ENCODE measurements around the gene DAPL1.

The DAPL1 gene

GRCh38 chr2:158817588-158817987 lies 22.5 kb downstream of the DAPL1 start:
- no CpG with 5 or more reads among the region's 3 CpGs for WGBS (ENCODE audit: extremely low coverage, insufficient coverage, insufficient read length)
- Histone ChIP-seq H3K79me2 (ENCODE audit: control insufficient read depth, insufficient read depth, low read length, poor library complexity) (no peaks in the 10 kb centered on the region), H3K18ac (ENCODE audit: low read length) (no peak overlapping the region), H4K12ac (ENCODE audit: low read depth, low read length) (no peak overlapping the region), H3K9ac (ENCODE audit: low read length) (no peak overlapping the region), H2BK120ac (ENCODE audit: insufficient read depth, low read length, poor library complexity) (no peak overlapping the region), H3K9me3 (ENCODE audit: insufficient read depth, low read depth, low read length) (no peaks in the 10 kb centered on the region), H3K4me2 (ENCODE audit: low read length) (no peak overlapping the region), H3K4me1 (ENCODE audit: control insufficient read depth in 1 of 2, insufficient read depth in 2 of 2, low read length in 2 of 2) (no peaks in the 10 kb centered on the region), H3K14ac (ENCODE audit: low read length) (no peak overlapping the region), H2AFZ (ENCODE audit: insufficient read depth, low read length, poor library complexity) (no peak overlapping the region), H3K4ac (ENCODE audit: low read depth, low read length) (no peak overlapping the region), H2AK5ac (ENCODE audit: low read length) (no peak overlapping the region), H4K91ac (ENCODE audit: low read depth, low read length) (no peak overlapping the region), H2BK5ac (ENCODE audit: low read depth, low read length, poor library complexity) (no peak overlapping the region), H3K23ac (ENCODE audit: low read length) (no peak overlapping the region), H2BK12ac (ENCODE audit: low read length) (no peak overlapping the region), H3K27ac (ENCODE audit: low read depth, low read length) (no peak overlapping the region), H3K36me3 (ENCODE audit: control insufficient read depth in 1 of 2, insufficient read depth in 2 of 2, low read length in 2 of 2) (no peaks in the 10 kb centered on the region), H3K79me1 (ENCODE audit: low read length) (no peaks in the 10 kb centered on the region), H3K27me3 (ENCODE audit: insufficient read depth, low read length) (no peaks in the 10 kb centered on the region), H3K4me3 (ENCODE audit: low read depth, low read length) (no peak overlapping the region), H4K8ac (ENCODE audit: low read depth, low read length) (no peak overlapping the region)
- peak in 1 of 2 donors; percentile 27 for DNase-seq

- Histone ChIP-seq H3K4me3 (ENCODE audit: low read depth, low read length) (no peak overlapping the region), H3K4me2 (ENCODE audit: low read length) (no peak overlapping the region), H3K18ac (ENCODE audit: low read length) (no peak overlapping the region), H4K12ac (ENCODE audit: low read depth, low read length) (no peak overlapping the region), H3K79me2 (ENCODE audit: control insufficient read depth, insufficient read depth, low read length, poor library complexity) (no peaks in the 10 kb centered on the region), H2AK5ac (ENCODE audit: low read length) (no peak overlapping the region), H2BK12ac (ENCODE audit: low read length) (no peak overlapping the region), H4K8ac (ENCODE audit: low read depth, low read length) (no peak overlapping the region), H2BK120ac (ENCODE audit: insufficient read depth, low read length, poor library complexity) (no peak overlapping the region), H2AFZ (ENCODE audit: insufficient read depth, low read length, poor library complexity) (no peak overlapping the region), H4K91ac (ENCODE audit: low read depth, low read length) (no peak overlapping the region), H3K79me1 (ENCODE audit: low read length) (no peaks in the 10 kb centered on the region), H3K14ac (ENCODE audit: low read length) (no peak overlapping the region), H3K9me3 (ENCODE audit: insufficient read depth, low read depth, low read length) (no peaks in the 10 kb centered on the region), H3K27ac (ENCODE audit: low read depth, low read length) (no peak overlapping the region), H2BK5ac (ENCODE audit: low read depth, low read length, poor library complexity) (no peak overlapping the region), H3K9ac (ENCODE audit: low read length) (no peak overlapping the region), H3K4ac (ENCODE audit: low read depth, low read length) (no peak overlapping the region), H3K27me3 (ENCODE audit: insufficient read depth, low read length) (no peaks in the 10 kb centered on the region), H3K4me1 (ENCODE audit: control insufficient read depth in 1 of 2, insufficient read depth in 2 of 2, low read length in 2 of 2) (no peaks in the 10 kb centered on the region), H3K23ac (ENCODE audit: low read length) (no peak overlapping the region), H3K36me3 (ENCODE audit: control insufficient read depth in 1 of 2, insufficient read depth in 2 of 2, low read length in 2 of 2) (no peaks in the 10 kb centered on the region)
- peak in 1 of 2 donors; percentile 15 for DNase-seq
- no CpG with 5 or more reads among the region's 3 CpGs for WGBS (ENCODE audit: extremely low coverage, insufficient coverage, insufficient read length)
These were observed 23.4 kb downstream of the DAPL1 start for GRCh38 chr2:158818511-158818910.

- Histone ChIP-seq H3K4me3 (ENCODE audit: low read depth, low read length) (no peak overlapping the region), H3K4me2 (ENCODE audit: low read length) (no peak overlapping the region), H3K79me1 (ENCODE audit: low read length) (no peaks in the 10 kb centered on the region), H3K27me3 (ENCODE audit: insufficient read depth, low read length) (no peaks in the 10 kb centered on the region), H3K9me3 (ENCODE audit: insufficient read depth, low read depth, low read length) (no peaks in the 10 kb centered on the region), H3K4me1 (ENCODE audit: control insufficient read depth in 1 of 2, insufficient read depth in 2 of 2, low read length in 2 of 2) (no peaks in the 10 kb centered on the region), H2BK120ac (ENCODE audit: insufficient read depth, low read length, poor library complexity) (no peak overlapping the region), H3K4ac (ENCODE audit: low read depth, low read length) (no peak overlapping the region), H2BK12ac (ENCODE audit: low read length) (no peak overlapping the region), H3K36me3 (ENCODE audit: control insufficient read depth in 1 of 2, insufficient read depth in 2 of 2, low read length in 2 of 2) (no peaks in the 10 kb centered on the region), H3K79me2 (ENCODE audit: control insufficient read depth, insufficient read depth, low read length, poor library complexity) (no peaks in the 10 kb centered on the region), H3K27ac (ENCODE audit: low read depth, low read length) (no peak overlapping the region), H3K18ac (ENCODE audit: low read length) (no peak overlapping the region), H4K8ac (ENCODE audit: low read depth, low read length) (no peak overlapping the region), H4K12ac (ENCODE audit: low read depth, low read length) (no peak overlapping the region), H2AFZ (ENCODE audit: insufficient read depth, low read length, poor library complexity) (no peak overlapping the region), H3K14ac (ENCODE audit: low read length) (no peak overlapping the region), H2BK5ac (ENCODE audit: low read depth, low read length, poor library complexity) (no peak overlapping the region), H3K9ac (ENCODE audit: low read length) (no peak overlapping the region), H4K91ac (ENCODE audit: low read depth, low read length) (no peak overlapping the region), H2AK5ac (ENCODE audit: low read length) (no peak overlapping the region), H3K23ac (ENCODE audit: low read length) (no peak overlapping the region)
- DNase-seq: no peak
- WGBS (ENCODE audit: extremely low coverage, insufficient coverage, insufficient read length): no CpG with 5 or more reads among the region's 13 CpGs
These were observed 27.1 kb downstream of the DAPL1 start for GRCh38 chr2:158822193-158822592.

- Histone ChIP-seq H2BK120ac (ENCODE audit: insufficient read depth, low read length, poor library complexity) (no peak overlapping the region), H3K4me2 (ENCODE audit: low read length) (no peak overlapping the region), H3K27ac (ENCODE audit: low read depth, low read length) (no peak overlapping the region), H2BK5ac (ENCODE audit: low read depth, low read length, poor library complexity) (no peak overlapping the region), H3K27me3 (ENCODE audit: insufficient read depth, low read length) (no peaks in the 10 kb centered on the region), H3K18ac (ENCODE audit: low read length) (no peak overlapping the region), H3K4me3 (ENCODE audit: low read depth, low read length) (no peak overlapping the region), H3K79me1 (ENCODE audit: low read length) (no peaks in the 10 kb centered on the region), H3K23ac (ENCODE audit: low read length) (no peak overlapping the region), H3K9ac (ENCODE audit: low read length) (no peak overlapping the region), H3K36me3 (ENCODE audit: control insufficient read depth in 1 of 2, insufficient read depth in 2 of 2, low read length in 2 of 2) (no peaks in the 10 kb centered on the region), H3K9me3 (ENCODE audit: insufficient read depth, low read depth, low read length) (no peaks in the 10 kb centered on the region), H3K14ac (ENCODE audit: low read length) (no peak overlapping the region), H3K4me1 (ENCODE audit: control insufficient read depth in 1 of 2, insufficient read depth in 2 of 2, low read length in 2 of 2) (no peaks in the 10 kb centered on the region), H4K91ac (ENCODE audit: low read depth, low read length) (no peak overlapping the region), H2AFZ (ENCODE audit: insufficient read depth, low read length, poor library complexity) (no peak overlapping the region), H3K4ac (ENCODE audit: low read depth, low read length) (no peak overlapping the region), H2AK5ac (ENCODE audit: low read length) (no peak overlapping the region), H4K12ac (ENCODE audit: low read depth, low read length) (no peak overlapping the region), H4K8ac (ENCODE audit: low read depth, low read length) (no peak overlapping the region), H3K79me2 (ENCODE audit: control insufficient read depth, insufficient read depth, low read length, poor library complexity) (no peaks in the 10 kb centered on the region), H2BK12ac (ENCODE audit: low read length) (no peak overlapping the region)
- DNase-seq: no peak
- no CpG with 5 or more reads among the region's 10 CpGs for WGBS (ENCODE audit: extremely low coverage, insufficient coverage, insufficient read length)
These were observed 28.5 kb downstream of the DAPL1 start for GRCh38 chr2:158823486-158824237.

Measured in trophoblast cell (in vitro differentiated cells and primary cell).